Activated T-cell treated with anti-CD3 and anti-CD28 coated beads, Interleukin-2, amount 50 U/mL, for 72 hours (primary cell): ENCODE data around the gene BRINP3. TPM values are rescaled to one million over a fixed set of nuclear protein-coding genes. Genes with fewer than 3 reads are reported as not detected.
"Not testable (repeated sequence)": the region's sequence is repeated elsewhere in the genome, so short reads cannot be mapped to it uniquely, and the experiment has no call there.

Experiments
- ATAC-seq, 2 donors: fragments of 150-1000 bp; cut with Tn5 transposase; replicated peaks in 1 of 2; 2 replicates each; pipeline ENCODE4 v1.10.0; 2021; ENCODE audit warnings: moderate library complexity in 2 of 2, mild to moderate bottlenecking in 1 of 2
- DNase-seq, 2 donors: peaks; one replicate each; pipeline ENCODE4 v3.0.0; 2021 to 2022; ENCODE audit warnings: mixed read lengths in 1 of 2
- H3K27ac Mint-ChIP-seq: one replicate; pipeline ENCODE4 v1.8.0; 2022; ENCODE audit warnings: mild to moderate bottlenecking, moderate library complexity, mixed read lengths
- H3K27me3 Mint-ChIP-seq: one replicate; pipeline ENCODE4 v1.8.0; 2022; ENCODE audit warnings: low read depth, mixed read lengths
- H3K36me3 Mint-ChIP-seq, 2 donors: one replicate each; pipeline ENCODE4 v1.8.0; 2022; ENCODE audit warnings: mixed read lengths in 2 of 2, mild to moderate bottlenecking in 1 of 2; ENCODE audit not compliant: insufficient read depth in 2 of 2
- H3K4me1 Mint-ChIP-seq: one replicate; pipeline ENCODE4 v1.8.0; 2022; ENCODE audit warnings: low read depth, mixed read lengths
- H3K4me3 Mint-ChIP-seq, 2 donors: one replicate each; pipeline ENCODE4 v1.8.0; 2022; ENCODE audit warnings: mild to moderate bottlenecking in 2 of 2, mixed read lengths in 2 of 2, moderate library complexity in 2 of 2
- H3K9me3 Mint-ChIP-seq, 2 donors: one replicate each; pipeline ENCODE4 v1.8.0; 2022; ENCODE audit warnings: mixed read lengths in 2 of 2
- total RNA-seq, 2 donors: library from RNA; stranded (reverse); gene quantifications; one replicate each; pipeline ENCODE4 v1.2.3, GENCODE V29; 2022

BRINP3 gene
- total RNA-seq, result not detected

GRCh38 chr1:190477762-190478148, at the start of gene BRINP3:
BRINP3 (minus strand) TSS chr1:190477864.
- H3K36me3 Mint-ChIP-seq, result peaks cover 0 to 2% of the 10 kb centered on the region in 2 donors
- peaks cover 46% of the 10 kb centered on the region for H3K27me3 Mint-ChIP-seq
- H3K4me1 Mint-ChIP-seq, result peaks cover 8% of the 10 kb centered on the region
- H3K4me3 Mint-ChIP-seq, result peak within 1 kb of the TSS; percentile 14 to 29
- DNase-seq (no peak), ATAC-seq (no peak)
- H3K9me3 Mint-ChIP-seq, result peaks cover 0 to 4% of the 10 kb centered on the region in 2 donors
- no peak within 1 kb of the TSS for H3K27ac Mint-ChIP-seq

- Mint-ChIP-seq H3K36me3 (no peaks in the 10 kb centered on the region), H3K27me3 (no peaks in the 10 kb centered on the region), H3K4me1 (no peaks in the 10 kb centered on the region), H3K27ac (no peak overlapping the region), H3K4me3 (no peak overlapping the region), H3K9me3 (peaks cover 2 to 10% of the 10 kb centered on the region in 2 donors)
- DNase-seq (no peak), ATAC-seq (no peak)
These were observed 33.9 kb upstream of the BRINP3 start for GRCh38 chr1:190511554-190511953.

- ATAC-seq (no peak), DNase-seq (no peak)
- no peaks in the 10 kb centered on the region for H3K4me1 Mint-ChIP-seq
- no peak overlapping the region for H3K4me3 Mint-ChIP-seq
- no peaks in the 10 kb centered on the region for H3K36me3 Mint-ChIP-seq
- H3K27ac Mint-ChIP-seq, result no peak overlapping the region
- no peaks in the 10 kb centered on the region for H3K27me3 Mint-ChIP-seq
- peaks cover 9 to 13% of the 10 kb centered on the region in 2 donors for H3K9me3 Mint-ChIP-seq
These were observed 29.7 kb upstream of the BRINP3 start for GRCh38 chr1:190507357-190507756.

- not testable (repeated sequence) for DNase-seq, H3K36me3 Mint-ChIP-seq, H3K4me3 Mint-ChIP-seq, H3K27ac Mint-ChIP-seq, H3K27me3 Mint-ChIP-seq, ATAC-seq, H3K4me1 Mint-ChIP-seq
- peaks cover 6 to 16% of the 10 kb centered on the region in 2 donors for H3K9me3 Mint-ChIP-seq
These were observed 26.9 kb upstream of the BRINP3 start for GRCh38 chr1:190504539-190504938.

- Mint-ChIP-seq H3K36me3 (no peaks in the 10 kb centered on the region), H3K4me1 (no peaks in the 10 kb centered on the region), H3K27me3 (no peaks in the 10 kb centered on the region), H3K4me3 (no peak overlapping the region), H3K9me3 (peaks cover 3 to 13% of the 10 kb centered on the region in 2 donors), H3K27ac (no peak overlapping the region)
- ATAC-seq (no peak), DNase-seq (no peak)
These were observed 19.9 kb upstream of the BRINP3 start for GRCh38 chr1:190497565-190497964.

- no peak overlapping the region for H3K27ac Mint-ChIP-seq
- H3K4me3 Mint-ChIP-seq, result no peak overlapping the region
- peaks cover 7 to 8% of the 10 kb centered on the region in 2 donors for H3K9me3 Mint-ChIP-seq
- DNase-seq, result no peak
- H3K4me1 Mint-ChIP-seq, result no peaks in the 10 kb centered on the region
- ATAC-seq, result no peak
- no peaks in the 10 kb centered on the region for H3K36me3 Mint-ChIP-seq
- H3K27me3 Mint-ChIP-seq, result no peaks in the 10 kb centered on the region
These were observed 16.8 kb upstream of the BRINP3 start for GRCh38 chr1:190494451-190494850.

GRCh38 chr1:190491404-190491803, 13.7 kb upstream of the BRINP3 start:
- H3K4me1 Mint-ChIP-seq, result no peaks in the 10 kb centered on the region
- no peaks in the 10 kb centered on the region for H3K36me3 Mint-ChIP-seq
- no peaks in the 10 kb centered on the region for H3K27me3 Mint-ChIP-seq
- no peak for ATAC-seq
- no peak overlapping the region for H3K4me3 Mint-ChIP-seq
- no peak overlapping the region for H3K27ac Mint-ChIP-seq
- no peak for DNase-seq
- H3K9me3 Mint-ChIP-seq, result peaks cover 5 to 6% of the 10 kb centered on the region in 2 donors

GRCh38 chr1:190484045-190484444, 6.4 kb upstream of the BRINP3 start:
- Mint-ChIP-seq H3K27me3 (peaks cover 3% of the 10 kb centered on the region), H3K9me3 (peaks cover 1 to 2% of the 10 kb centered on the region in 2 donors), H3K4me3 (no peak overlapping the region), H3K27ac (no peak overlapping the region), H3K4me1 (no peaks in the 10 kb centered on the region), H3K36me3 (no peaks in the 10 kb centered on the region)
- ATAC-seq (no peak), DNase-seq (no peak)

GRCh38 chr1:190480231-190480630, 2.6 kb upstream of the BRINP3 start:
- Mint-ChIP-seq H3K9me3 (peaks cover 0 to 4% of the 10 kb centered on the region in 2 donors), H3K36me3 (peaks cover 0 to 2% of the 10 kb centered on the region in 2 donors), H3K4me1 (peaks cover 8% of the 10 kb centered on the region), H3K27ac (no peak overlapping the region), H3K4me3 (no peak overlapping the region), H3K27me3 (peaks cover 39% of the 10 kb centered on the region)
- ATAC-seq (no peak), DNase-seq (no peak)

GRCh38 chr1:190479516-190479915, 1.9 kb upstream of the BRINP3 start:
- ATAC-seq, result no peak
- Mint-ChIP-seq H3K9me3 (peaks cover 0 to 4% of the 10 kb centered on the region in 2 donors), H3K36me3 (peaks cover 0 to 2% of the 10 kb centered on the region in 2 donors), H3K4me1 (peaks cover 8% of the 10 kb centered on the region), H3K4me3 (no peak overlapping the region), H3K27ac (no peak overlapping the region), H3K27me3 (peaks cover 46% of the 10 kb centered on the region)
- no peak for DNase-seq

GRCh38 chr1:190479050-190479397, 1.4 kb upstream of the BRINP3 start:
- ATAC-seq (no peak), DNase-seq (no peak)
- peaks cover 0 to 2% of the 10 kb centered on the region in 2 donors for H3K36me3 Mint-ChIP-seq
- no peak overlapping the region for H3K27ac Mint-ChIP-seq
- peaks cover 8% of the 10 kb centered on the region for H3K4me1 Mint-ChIP-seq
- peak overlapping the region in 1 of 2 donors; percentile 14 for H3K4me3 Mint-ChIP-seq
- H3K9me3 Mint-ChIP-seq, result peaks cover 0 to 4% of the 10 kb centered on the region in 2 donors
- H3K27me3 Mint-ChIP-seq, result peaks cover 46% of the 10 kb centered on the region

- H3K27me3 Mint-ChIP-seq, result peaks cover 46% of the 10 kb centered on the region
- peak overlapping the region; percentile 14 to 29 for H3K4me3 Mint-ChIP-seq
- peaks cover 0 to 4% of the 10 kb centered on the region in 2 donors for H3K9me3 Mint-ChIP-seq
- H3K4me1 Mint-ChIP-seq, result peaks cover 8% of the 10 kb centered on the region
- DNase-seq (no peak), ATAC-seq (no peak)
- no peak overlapping the region for H3K27ac Mint-ChIP-seq
- H3K36me3 Mint-ChIP-seq, result peaks cover 0 to 2% of the 10 kb centered on the region in 2 donors
These were observed 735 bp upstream of the BRINP3 start for GRCh38 chr1:190478149-190479049.

GRCh38 chr1:190476806-190477205, 858 bp downstream of the BRINP3 start:
- peaks cover 0 to 2% of the 10 kb centered on the region in 2 donors for H3K36me3 Mint-ChIP-seq
- peaks cover 46% of the 10 kb centered on the region for H3K27me3 Mint-ChIP-seq
- H3K27ac Mint-ChIP-seq, result no peak overlapping the region
- ATAC-seq, result no peak
- peaks cover 0 to 1% of the 10 kb centered on the region in 2 donors for H3K9me3 Mint-ChIP-seq
- peaks cover 8% of the 10 kb centered on the region for H3K4me1 Mint-ChIP-seq
- no peak overlapping the region for H3K4me3 Mint-ChIP-seq
- no peak for DNase-seq
